ES-I3 (cell line): ENCODE measurements around the gene TMC8.
"Not testable (repeated sequence)": the region's sequence is repeated elsewhere in the genome, so short reads cannot be mapped to it uniquely, and the experiment has no call there.

Source experiments
- H3K36me3 ChIP-seq: 2 replicates; pipeline ENCODE4 v1.6.1; 2013; ENCODE audit warnings: mild to moderate bottlenecking, low read length, control low read depth, moderate library complexity; ENCODE audit not compliant: insufficient read depth
- H3K4me1 ChIP-seq: 2 replicates; pipeline ENCODE4 v1.6.1; 2013; ENCODE audit warnings: mild to moderate bottlenecking, control low read depth, low read length; ENCODE audit not compliant: insufficient read depth
- H3K9ac ChIP-seq: 2 replicates; pipeline ENCODE4 v1.6.1; 2013; ENCODE audit warnings: low read depth, mild to moderate bottlenecking, low read length, moderate library complexity
- H3K9me3 ChIP-seq: 2 replicates; pipeline ENCODE4 v1.6.1; 2013; ENCODE audit warnings: mild to moderate bottlenecking, low read length, moderate library complexity; ENCODE audit not compliant: control insufficient read depth, insufficient read depth

The TMC8 gene

GRCh38 chr17:78132767-78133178 is 2.2 kb downstream of the TMC8 start:
- peaks cover 36% of the 10 kb centered on the region; the same call in 1 of the 2 replicates for H3K4me1 ChIP-seq
- no peaks in the 10 kb centered on the region for H3K36me3 ChIP-seq
- no peak overlapping the region for H3K9ac ChIP-seq
- H3K9me3 ChIP-seq, result no peaks in the 10 kb centered on the region

- Histone ChIP-seq H3K4me1 (peaks cover 39% of the 10 kb centered on the region; the same call in 1 of the 2 replicates), H3K36me3 (no peaks in the 10 kb centered on the region), H3K9ac (no peak overlapping the region), H3K9me3 (no peaks in the 10 kb centered on the region)
Observed at GRCh38 chr17:78133179-78133951, 2.8 kb downstream of the TMC8 start.

GRCh38 chr17:78133971-78134898 is 3.7 kb downstream of the TMC8 start:
- Histone ChIP-seq H3K36me3 (no peaks in the 10 kb centered on the region), H3K9me3 (no peaks in the 10 kb centered on the region), H3K9ac (no peak overlapping the region), H3K4me1 (peaks cover 44% of the 10 kb centered on the region; the same call in 1 of the 2 replicates)

GRCh38 chr17:78134899-78135385 is 4.4 kb downstream of the TMC8 start:
- Histone ChIP-seq H3K9ac (no peak overlapping the region), H3K9me3 (no peaks in the 10 kb centered on the region), H3K36me3 (no peaks in the 10 kb centered on the region), H3K4me1 (peaks cover 40% of the 10 kb centered on the region; the same call in 1 of the 2 replicates)

- Histone ChIP-seq H3K36me3 (no peaks in the 10 kb centered on the region), H3K9me3 (no peaks in the 10 kb centered on the region), H3K9ac (no peak overlapping the region), H3K4me1 (peaks cover 33% of the 10 kb centered on the region; the same call in 1 of the 2 replicates)
Observed at GRCh38 chr17:78135858-78136500, 5.4 kb downstream of the TMC8 start.

GRCh38 chr17:78137392-78138203 is 7.0 kb downstream of the TMC8 start:
- Histone ChIP-seq H3K4me1 (peaks cover 42% of the 10 kb centered on the region; the same call in 1 of the 2 replicates), H3K9me3 (no peaks in the 10 kb centered on the region), H3K36me3 (no peaks in the 10 kb centered on the region), H3K9ac (no peak overlapping the region)

GRCh38 chr17:78138204-78139060 is 7.9 kb downstream of the TMC8 start:
- H3K9me3 ChIP-seq, result no peaks in the 10 kb centered on the region
- peaks cover 38% of the 10 kb centered on the region; the same call in 1 of the 2 replicates for H3K4me1 ChIP-seq
- no peak overlapping the region for H3K9ac ChIP-seq
- H3K36me3 ChIP-seq, result no peaks in the 10 kb centered on the region

GRCh38 chr17:78139861-78140168 is 9.2 kb downstream of the TMC8 start:
- not testable (repeated sequence) for H3K9me3 ChIP-seq, H3K36me3 ChIP-seq
- H3K9ac ChIP-seq, result peak overlapping the region; percentile 30; the same call in 1 of the 2 replicates
- H3K4me1 ChIP-seq, result peaks cover 38% of the 10 kb centered on the region; the same call in 1 of the 2 replicates

- Histone ChIP-seq H3K9me3 (no peaks in the 10 kb centered on the region), H3K9ac (peak overlapping the region; percentile 32; the same call in 1 of the 2 replicates), H3K4me1 (peaks cover 38% of the 10 kb centered on the region; the same call in 1 of the 2 replicates), H3K36me3 (no peaks in the 10 kb centered on the region)
Observed at GRCh38 chr17:78140169-78141051, 9.8 kb downstream of the TMC8 start.

GRCh38 chr17:78141437-78142118 is 11.0 kb downstream of the TMC8 start:
- Histone ChIP-seq H3K9me3 (no peaks in the 10 kb centered on the region), H3K36me3 (no peaks in the 10 kb centered on the region), H3K9ac (no peak overlapping the region), H3K4me1 (peaks cover 38% of the 10 kb centered on the region; the same call in 1 of the 2 replicates)

- Histone ChIP-seq H3K4me1 (peaks cover 38% of the 10 kb centered on the region; the same call in 1 of the 2 replicates), H3K9ac (no peak overlapping the region)
Observed at GRCh38 chr17:78142119-78142861, 11.7 kb downstream of the TMC8 start.

More at GRCh38 chr17:78142119-78142861, 11.7 kb downstream of the TMC8 start:
- Histone ChIP-seq H3K36me3 (no peaks in the 10 kb centered on the region), H3K9me3 (no peaks in the 10 kb centered on the region)
